ENCODE results near the gene TRMU. TPM values are rescaled to one million over a fixed set of nuclear protein-coding genes. Genes with fewer than 3 reads are reported as not detected.

The TRMU gene
- total and polyA plus RNA-seq, 2 of the 8 experiments (the other 6 are each of a cell fraction or from before 2014, with no cell fraction given), result 43.4 to 70.6 TPM

GRCh38 chr22:46286941-46287872, 48.3 kb upstream of the TRMU start:
- no peak overlapping the region for H2BK15ac ChIP-seq (ENCODE audit: low read length)
- no peaks in the 10 kb centered on the region; the same call in 1 of the 2 replicates for H3K79me1 ChIP-seq (ENCODE audit: low read depth, low read length)
- ChIA-PET CTCF (ENCODE audit: partially characterized antibody) (interaction anchor here (0.6 to 1.3 kb wide), 3 partner anchors 176 to 281 kb away, joined by 3 to 8 read pairs (median 3); no protein-coding TSS in a partner anchor), POLR2A (ENCODE audit: partially characterized antibody) (interaction anchor here (1.5 kb wide), 1 partner anchor 8 kb away, joined by 5 read pairs; no protein-coding TSS in a partner anchor)
- H3K36me3 ChIP-seq (ENCODE audit: control insufficient read depth in 2 of 4, insufficient read depth in 4 of 4, low read length in 3 of 4), result peaks cover 0 to 7% (median 1%) of the 10 kb centered on the region in 4 experiments; a peak in 3 of 8 replicates
- no peak overlapping the region for H4K8ac ChIP-seq (ENCODE audit: extremely low read depth, insufficient read depth, low read length)
- no peak overlapping the region for H3K27ac ChIP-seq (ENCODE audit: low read depth, low read length)
- H3K14ac ChIP-seq (ENCODE audit: insufficient read length), result no peak overlapping the region
- H3K9ac ChIP-seq (replicated peaks in 1 of 4; ENCODE audit: extremely low read depth in 1 of 4, low read depth in 3 of 4, low read length in 3 of 4), result no peak overlapping the region
- H2BK120ac ChIP-seq (replicated peaks; ENCODE audit: low read depth, low read length), result no peak overlapping the region
- H3K27me3 ChIP-seq (replicated peaks in 1 of 4; ENCODE audit: control insufficient read depth in 3 of 4, extremely low read depth in 1 of 4, insufficient read depth in 3 of 4, low read length in 3 of 4), result no peaks in the 10 kb centered on the region
- H3K9me3 ChIP-seq (ENCODE audit: insufficient read depth in 2 of 2, low read depth in 1 of 2, low read length in 1 of 2), result no peaks in the 10 kb centered on the region
- no peak overlapping the region for H4K91ac ChIP-seq (replicated peaks; ENCODE audit: insufficient read length, low read length)
- H3K4ac ChIP-seq (replicated peaks; ENCODE audit: insufficient read length, low read depth, low read length), result no peak overlapping the region
- H2BK20ac ChIP-seq (ENCODE audit: low read length), result no peak overlapping the region
- no peaks in the 10 kb centered on the region for H3K23me2 ChIP-seq (ENCODE audit: low read depth, low read length)
- DNase-seq (ENCODE audit: low read depth in 1 of 2, low spot score in 2 of 2) (no peak), FAIRE-seq (no peak)
- H2BK12ac ChIP-seq (ENCODE audit: low read depth, low read length), result no peak overlapping the region
- peaks cover 0 to 3% of the 10 kb centered on the region in 2 experiments for H4K20me1 ChIP-seq (replicated peaks in 1 of 2; ENCODE audit: control insufficient read depth in 1 of 2, insufficient read depth in 2 of 2, low read length in 2 of 2)
- no peaks in the 10 kb centered on the region for H3K79me2 ChIP-seq (ENCODE audit: control insufficient read depth in 1 of 2, insufficient read depth in 2 of 2, low read length in 2 of 2)
- no peak overlapping the region for H2BK5ac ChIP-seq (ENCODE audit: low read depth, low read length)
- H2AFZ ChIP-seq (ENCODE audit: low read length), result no peak overlapping the region
- H4K5ac ChIP-seq (ENCODE audit: insufficient read length, low read depth, low read length), result no peak overlapping the region
- no peaks in the 10 kb centered on the region for H3K4me1 ChIP-seq (replicated peaks in 1 of 4; ENCODE audit: control insufficient read depth in 3 of 4, insufficient read depth in 4 of 4, low read length in 3 of 4)
- no peak overlapping the region for H3K4me3 ChIP-seq (ENCODE audit: extremely low read depth in 1 of 4, insufficient read depth in 2 of 4, low read depth in 3 of 4, low read length in 4 of 4)
- no peak overlapping the region for H2AK5ac ChIP-seq (ENCODE audit: low read depth, low read length)
- 93% methylated on average over 15 of the region's 15 CpGs; no CpG with 5 or more reads in 1 of the 2 experiments for WGBS, 2 experiments (ENCODE audit: extremely low coverage in 1 of 2, insufficient coverage in 1 of 2, insufficient read length in 1 of 2, insufficient replicate concordance in 2 of 2, low coverage in 1 of 2, low lambda C conversion rate in 2 of 2, missing lambda C conversion rate in 1 of 2)
- no peak overlapping the region for H3K56ac ChIP-seq (replicated peaks; ENCODE audit: insufficient read length, low read depth, low read length)
- no peak overlapping the region for H3K23ac ChIP-seq (ENCODE audit: insufficient read length)
- H3K18ac ChIP-seq (ENCODE audit: extremely low read depth, low read length), result no peak overlapping the region
- no peak overlapping the region for H3K4me2 ChIP-seq (ENCODE audit: insufficient read depth in 1 of 2, low read depth in 2 of 2, low read length in 2 of 2)
- TF ChIP-seq USF2 (IDR thresholded peaks at IDR 0.05; ENCODE audit: low read length) (no peak), POU5F1 (IDR thresholded peaks at IDR 0.05; ENCODE audit: low read depth, low read length) (no peak), SIRT6 (IDR thresholded peaks at IDR 0.05; ENCODE audit: low read length) (no peak), POLR2A (IDR thresholded peaks at IDR 0.05; ENCODE audit: control extremely low read depth in 1 of 2, low read depth in 2 of 2, low read length in 2 of 2) (no peak), SIN3A (conservative IDR thresholded peaks at IDR 0.05 in 1 of 2, IDR thresholded peaks at IDR 0.05 in 1 of 2; ENCODE audit: low read depth in 1 of 2, low read length in 2 of 2) (no peak), JUN (IDR thresholded peaks at IDR 0.05; ENCODE audit: low read depth, low read length) (no peak), CHD2 (IDR thresholded peaks at IDR 0.05; ENCODE audit: low read length) (no peak), CEBPB (IDR thresholded peaks at IDR 0.05; ENCODE audit: low read depth, low read length) (no peak), PHF8 (conservative IDR thresholded peaks at IDR 0.05; ENCODE audit: low read depth, low read length) (no peak), KDM5A (IDR thresholded peaks at IDR 0.05; ENCODE audit: low read length) (no peak), SAP30 (IDR thresholded peaks at IDR 0.05; ENCODE audit: insufficient read depth, insufficient replicate concordance, low read length) (no peak)
